GM23338 (cell line): ENCODE measurements around the gene DIPK1A. TPM values are rescaled to one million over a fixed set of nuclear protein-coding genes. Genes with fewer than 3 reads are reported as not detected.

ENCODE experiments used
- ATAC-seq: fragments of 200-7000 bp; cut with Tn5 transposase; 3 replicates; pipeline ENCODE4 v1.9.1; 2020
- DNase-seq: peaks from one replicate; pipeline ENCODE4 v3.0.0-alpha.2; 2015; ENCODE audit warnings: low spot score
- H2AFZ ChIP-seq: fragments of 200-600 bp; sonication (generic); 2 replicates; pipeline ENCODE4 v1.8.0; 2016; ENCODE audit warnings: antibody characterized with exemption, mild to moderate bottlenecking, moderate library complexity
- H3F3A ChIP-seq: fragments of 200-600 bp; sonication (generic); replicated peaks from 2 replicates; pipeline ENCODE4 v1.8.0; 2017; ENCODE audit warnings: antibody characterized with exemption, mixed run types, low read depth
- H3K27ac ChIP-seq: fragments of 200-600 bp; sonication (generic); 2 replicates; pipeline ENCODE4 v1.6.1; 2016; ENCODE audit warnings: low read depth
- H3K27me3 ChIP-seq: fragments of 200-600 bp; sonication (generic); 2 replicates; pipeline ENCODE4 v1.8.0; 2016; ENCODE audit warnings: mild to moderate bottlenecking, mixed run types, moderate library complexity; ENCODE audit not compliant: insufficient read depth
- H3K36me3 ChIP-seq: fragments of 200-600 bp; sonication (generic); 2 replicates; pipeline ENCODE4 v1.8.0; 2016; ENCODE audit warnings: mild to moderate bottlenecking; ENCODE audit not compliant: insufficient read depth
- H3K4me1 ChIP-seq: fragments of 200-600 bp; sonication (generic); 2 replicates; pipeline ENCODE4 v1.8.0; 2016; ENCODE audit warnings: mild to moderate bottlenecking, moderate library complexity; ENCODE audit not compliant: insufficient read depth
- H3K4me2 ChIP-seq: fragments of 200-600 bp; sonication (generic); 2 replicates; pipeline ENCODE4 v1.7.1; 2017; ENCODE audit warnings: mixed run types
- H3K4me3 ChIP-seq: fragments of 200-600 bp; sonication (generic); 2 replicates; pipeline ENCODE4 v1.6.1; 2016; ENCODE audit warnings: mixed run types
- H3K79me2 ChIP-seq: fragments of 200-600 bp; sonication (generic); replicated peaks from 2 replicates; pipeline ENCODE4 v1.8.0; 2017; ENCODE audit warnings: mild to moderate bottlenecking; ENCODE audit not compliant: insufficient read depth
- H3K9me2 ChIP-seq: fragments of 200-600 bp; sonication (generic); 2 replicates; pipeline ENCODE4 v1.8.0; 2017; ENCODE audit not compliant: insufficient read depth
- H4K20me1 ChIP-seq: fragments of 200-600 bp; sonication (generic); replicated peaks from 2 replicates; pipeline ENCODE4 v1.8.0; 2017; ENCODE audit warnings: mild to moderate bottlenecking; ENCODE audit not compliant: insufficient read depth
- H3K27ac Mint-ChIP-seq: 2 replicates; pipeline ENCODE4 v1.8.0; 2020; ENCODE audit warnings: inconsistent platforms, mild to moderate bottlenecking, moderate library complexity, mixed read lengths
- H3K27me3 Mint-ChIP-seq: 3 replicates; pipeline ENCODE4 v1.8.0; 2022; ENCODE audit warnings: low read depth, mild to moderate bottlenecking, moderate library complexity, mixed read lengths, inconsistent platforms; ENCODE audit not compliant: insufficient read depth, poor library complexity
- H3K36me3 Mint-ChIP-seq: 3 replicates; pipeline ENCODE4 v1.8.0; 2021; ENCODE audit warnings: low read depth, mild to moderate bottlenecking, inconsistent platforms, moderate library complexity, mixed read lengths
- H3K4me1 Mint-ChIP-seq: 3 replicates; pipeline ENCODE4 v1.8.0; 2020; ENCODE audit warnings: mild to moderate bottlenecking, inconsistent platforms, mixed read lengths
- H3K4me3 Mint-ChIP-seq: 3 replicates; pipeline ENCODE4 v1.8.0; 2021; ENCODE audit warnings: moderate library complexity, mild to moderate bottlenecking, inconsistent platforms, mixed read lengths
- H3K9me3 Mint-ChIP-seq: 3 replicates; pipeline ENCODE4 v1.8.0; 2020; ENCODE audit warnings: moderate library complexity, mild to moderate bottlenecking, inconsistent platforms, mixed read lengths
- CREB1 ChIP-seq: fragments of 250-450 bp; sonication (Bioruptor Pico); IDR thresholded peaks from 2 replicates; pipeline ENCODE4 v1.5.0; 2020; ENCODE audit warnings: low read depth, mild to moderate bottlenecking, moderate library complexity
- CTCF ChIP-seq, 2 experiments: fragments of 200-600 bp in 1 of 2; sonication (generic) in 1 of 2; conservative IDR thresholded peaks; 2 replicates each; pipeline versions ENCODE4 v1.5.1 to v1.6.1; 2016 to 2017; ENCODE audit warnings: antibody characterized with exemption in 2 of 2, low read depth in 2 of 2, mild to moderate bottlenecking in 2 of 2, moderate library complexity in 1 of 2
- ETS1 ChIP-seq: IDR thresholded peaks from 2 replicates; pipeline ENCODE4 v1.6.1; 2016; ENCODE audit warnings: antibody characterized with exemption
- EZH2 ChIP-seq: fragments of 200-600 bp; sonication (generic); IDR thresholded peaks from one replicate; pipeline ENCODE4 v1.8.0; 2017; ENCODE audit warnings: antibody characterized with exemption, mild to moderate bottlenecking, low read depth; ENCODE audit not compliant: unreplicated experiment
- EZH2phosphoT487 ChIP-seq: fragments of 200-600 bp; sonication (generic); IDR thresholded peaks from one replicate; pipeline ENCODE4 v1.8.1; 2018; ENCODE audit warnings: antibody characterized with exemption; ENCODE audit not compliant: unreplicated experiment
- JUNB ChIP-seq: IDR thresholded peaks from one replicate; pipeline ENCODE4 v1.6.1; 2016; ENCODE audit warnings: antibody characterized with exemption; ENCODE audit not compliant: unreplicated experiment
- NANOG ChIP-seq: IDR thresholded peaks from 2 replicates; pipeline ENCODE4 v1.6.1; 2016; ENCODE audit warnings: antibody characterized with exemption, borderline replicate concordance
- POLR2AphosphoS5 ChIP-seq: IDR thresholded peaks from 2 replicates; pipeline ENCODE4 v1.6.1; 2016; ENCODE audit warnings: antibody characterized with exemption, low read depth
- REST ChIP-seq: IDR thresholded peaks from one replicate; pipeline ENCODE4 v1.6.1; 2018; ENCODE audit warnings: antibody characterized with exemption; ENCODE audit not compliant: unreplicated experiment
- STAT1 ChIP-seq: IDR thresholded peaks from one replicate; pipeline ENCODE4 v1.6.1; 2016; ENCODE audit warnings: antibody characterized with exemption; ENCODE audit not compliant: unreplicated experiment
- ZNF114 ChIP-seq: fragments of 250-450 bp; sonication (Bioruptor Pico); IDR thresholded peaks from 2 replicates; pipeline ENCODE4 v1.5.0; 2020; ENCODE audit warnings: mild to moderate bottlenecking, moderate library complexity
- ZNF331 ChIP-seq: fragments of 250-450 bp; sonication (Bioruptor Pico); IDR thresholded peaks from 2 replicates; pipeline ENCODE4 v1.5.0; 2020; ENCODE audit warnings: low read depth, mild to moderate bottlenecking, moderate library complexity
- ZNF462 ChIP-seq: fragments of 250-450 bp; sonication (Bioruptor Pico); IDR thresholded peaks from 2 replicates; pipeline ENCODE4 v1.5.0; 2020; ENCODE audit warnings: mild to moderate bottlenecking, moderate library complexity
- polyA plus RNA-seq: library from polyadenylated mRNA; unstranded; fragments of >200 nt; fragmentation: Nextera tagmentation; extraction: Ambion mirVana; gene quantifications from 2 replicates; pipeline ENCODE4 v1.2.1, GENCODE V29; 2016
- total RNA-seq: library from RNA; depleted of rRNA; stranded (reverse); fragments of >200 nt; shearing (Covaris generic); gene quantifications from 2 replicates; pipeline ENCODE4 v1.2.3, GENCODE V29; 2014

DIPK1A gene
- total and polyA plus RNA-seq, 2 experiments from 2014 or later: 4.8 to 6.1 TPM

- Histone ChIP-seq H3K9me2 (peaks cover 5% of the 10 kb centered on the region), H4K20me1 (no peaks in the 10 kb centered on the region), H3K27me3 (no peaks in the 10 kb centered on the region), H3K27ac (no peak overlapping the region), H3F3A (no peaks in the 10 kb centered on the region), H3K79me2 (no peaks in the 10 kb centered on the region), H3K36me3 (peaks cover 6% of the 10 kb centered on the region), H3K4me2 (no peak overlapping the region), H3K4me1 (no peaks in the 10 kb centered on the region), H3K4me3 (no peak overlapping the region), H2AFZ (no peak overlapping the region)
- peaks cover 18% of the 10 kb centered on the region for H3K9me3 Mint-ChIP-seq
- no peak overlapping the region for H3K4me3 Mint-ChIP-seq
- H3K27ac Mint-ChIP-seq: no peak overlapping the region
- no peak for TF ChIP-seq ZNF114 (CRISPR knock-in tag)
- no peak for TF ChIP-seq NANOG
- TF ChIP-seq ZNF331 (CRISPR knock-in tag): no peak
- no peak for TF ChIP-seq STAT1
- TF ChIP-seq JUNB: no peak
- no peak for TF ChIP-seq CREB1 (CRISPR knock-in tag)
- TF ChIP-seq ETS1: no peak
- TF ChIP-seq ZNF462 (CRISPR knock-in tag): no peak
- TF ChIP-seq EZH2phosphoT487: no peak
- no peak for TF ChIP-seq CTCF (conservative IDR thresholded peaks at IDR 0.05; ENCODE audit: low read depth in 2 of 2)
- TF ChIP-seq EZH2: no peak
- TF ChIP-seq REST: no peak
- TF ChIP-seq POLR2AphosphoS5: no peak
- DNase-seq (no peak), ATAC-seq (no peak)
- peaks cover 10% of the 10 kb centered on the region; the same call in 2 of the 3 replicates for H3K36me3 Mint-ChIP-seq
- no peaks in the 10 kb centered on the region for H3K27me3 Mint-ChIP-seq
- H3K4me1 Mint-ChIP-seq: no peaks in the 10 kb centered on the region
These were observed 74.3 kb downstream of the DIPK1A start for GRCh38 chr1:92886886-92887419.
